Chondrocyte (in vitro differentiated cells): ENCODE data around the gene EPS8L2. TPM values are rescaled to one million over a fixed set of nuclear protein-coding genes. Genes with fewer than 3 reads are reported as not detected.

ENCODE experiments used
- DNase-seq: peaks from one replicate; pipeline ENCODE4 v3.0.0; 2021; ENCODE audit warnings: mixed read lengths, low spot score
- H3K27ac Mint-ChIP-seq: one replicate; pipeline ENCODE4 v1.8.0; 2021; ENCODE audit warnings: mild to moderate bottlenecking, moderate library complexity, mixed read lengths; ENCODE audit not compliant: unreplicated experiment
- H3K27me3 Mint-ChIP-seq: 2 replicates; pipeline ENCODE4 v1.8.0; 2021; ENCODE audit warnings: low read depth, mixed read lengths
- H3K36me3 Mint-ChIP-seq: 2 replicates; pipeline ENCODE4 v1.8.0; 2021; ENCODE audit warnings: low read depth, mixed read lengths
- H3K4me1 Mint-ChIP-seq: 2 replicates; pipeline ENCODE4 v1.8.0; 2021; ENCODE audit warnings: low read depth, mild to moderate bottlenecking, mixed read lengths
- H3K4me3 Mint-ChIP-seq: one replicate; pipeline ENCODE4 v1.8.0; 2021; ENCODE audit warnings: mild to moderate bottlenecking, moderate library complexity, mixed read lengths; ENCODE audit not compliant: unreplicated experiment
- H3K9me3 Mint-ChIP-seq: 2 replicates; pipeline ENCODE4 v1.8.0; 2021; ENCODE audit warnings: low read depth, mixed read lengths
- CTCF ChIP-seq: fragments of 200-600 bp; sonication (generic); IDR thresholded peaks from 2 replicates; pipeline ENCODE4 v1.5.0; 2021; ENCODE audit warnings: antibody characterized with exemption, mild to moderate bottlenecking, moderate library complexity
- total RNA-seq: library from RNA; stranded (reverse); gene quantifications from 3 replicates; pipeline ENCODE4 v1.2.1, GENCODE V29; 2021

EPS8L2 gene
- total RNA-seq, 1 donor from 2014 or later, result 51.6 TPM

- no peak for DNase-seq
- no peaks in the 10 kb centered on the region for H3K9me3 Mint-ChIP-seq
- peaks cover 3% of the 10 kb centered on the region for H3K36me3 Mint-ChIP-seq
- H3K4me3 Mint-ChIP-seq, result no peak overlapping the region
- H3K27ac Mint-ChIP-seq, result no peak overlapping the region
- peaks cover 10% of the 10 kb centered on the region for H3K4me1 Mint-ChIP-seq
- no peaks in the 10 kb centered on the region for H3K27me3 Mint-ChIP-seq
- TF ChIP-seq CTCF, result no peak
Measured at GRCh38 chr11:726278-727220, 20.5 kb downstream of the EPS8L2 start.

DNA sequence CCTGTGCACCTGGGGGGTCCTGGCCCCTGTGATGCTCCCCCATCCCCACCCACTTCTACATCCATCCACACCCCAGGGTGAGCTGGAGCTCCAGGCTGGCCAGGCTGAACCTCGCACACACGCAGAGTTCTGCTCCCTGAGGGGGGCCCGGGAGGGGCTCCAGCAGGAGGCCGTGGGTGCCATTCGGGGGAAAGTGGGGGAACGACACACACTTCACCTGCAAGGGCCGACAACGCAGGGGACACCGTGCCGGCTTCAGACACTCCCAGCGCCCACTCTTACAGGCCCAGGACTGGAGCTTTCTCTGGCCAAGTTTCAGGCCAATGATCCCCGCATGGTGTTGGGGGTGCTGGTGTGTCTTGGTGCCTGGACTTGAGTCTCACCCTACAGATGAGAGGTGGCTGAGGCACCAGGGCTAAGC is 21.3 kb downstream of the EPS8L2 start:
- DNase-seq, result no peak
- Mint-ChIP-seq H3K36me3 (peaks cover 3% of the 10 kb centered on the region), H3K9me3 (no peaks in the 10 kb centered on the region), H3K27me3 (no peaks in the 10 kb centered on the region), H3K27ac (peak overlapping the region; percentile 57), H3K4me1 (peaks cover 10% of the 10 kb centered on the region), H3K4me3 (no peak overlapping the region)
- no peak for TF ChIP-seq CTCF

DNA sequence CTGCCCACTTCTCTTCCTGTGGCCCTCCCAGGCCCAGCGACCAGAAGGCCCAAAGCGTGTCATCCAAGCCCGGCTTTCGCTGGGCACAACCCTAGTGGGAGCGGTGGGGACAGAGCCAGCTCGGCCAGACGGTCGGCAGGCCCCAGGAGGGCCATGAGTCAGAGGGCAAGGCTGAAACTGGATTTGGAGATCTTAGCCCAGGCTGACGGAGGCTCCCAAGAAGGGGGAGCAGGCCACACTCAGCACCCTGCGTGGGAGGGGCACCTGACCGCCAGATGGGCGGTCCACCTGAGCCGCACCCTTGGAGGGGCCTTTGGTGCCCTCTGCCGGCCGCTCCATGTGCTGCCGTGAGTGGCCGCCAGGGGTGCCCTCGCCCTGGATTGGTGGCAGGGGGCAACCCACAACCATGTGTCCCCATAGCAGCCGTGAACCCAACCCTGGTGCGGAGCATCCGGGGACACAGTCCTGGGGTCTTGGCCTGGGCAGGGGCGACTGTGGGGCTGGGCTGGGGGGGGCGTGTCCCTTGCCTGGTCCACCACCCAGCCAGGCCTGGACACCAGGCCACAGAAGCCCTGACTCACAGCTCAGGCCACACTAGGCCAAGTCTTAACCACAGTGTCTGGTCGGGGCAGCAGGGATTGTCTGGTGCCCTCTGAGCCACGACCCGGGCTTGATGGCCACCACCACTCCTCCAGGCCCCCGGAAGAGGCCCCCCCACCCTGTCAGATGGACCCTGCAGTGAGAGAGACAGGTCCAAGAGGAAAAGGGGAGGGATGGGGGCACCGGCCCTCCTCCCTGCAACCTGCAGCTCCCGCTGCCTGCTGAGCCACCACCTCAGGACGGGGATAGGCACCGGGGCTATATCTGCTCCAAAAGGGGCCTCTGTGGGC is 22.1 kb downstream of the EPS8L2 start:
- Mint-ChIP-seq H3K4me1 (peaks cover 9% of the 10 kb centered on the region), H3K36me3 (peaks cover 3% of the 10 kb centered on the region), H3K27me3 (no peaks in the 10 kb centered on the region), H3K9me3 (no peaks in the 10 kb centered on the region), H3K4me3 (no peak overlapping the region), H3K27ac (peak overlapping the region; percentile 57)
- peak; percentile 88 for DNase-seq
- TF ChIP-seq CTCF, result peak; percentile 100

- no peak for TF ChIP-seq CTCF
- Mint-ChIP-seq H3K4me3 (no peak overlapping the region), H3K36me3 (peaks cover 2% of the 10 kb centered on the region), H3K9me3 (no peaks in the 10 kb centered on the region), H3K27me3 (no peaks in the 10 kb centered on the region), H3K27ac (no peak overlapping the region), H3K4me1 (peaks cover 8% of the 10 kb centered on the region)
- no peak for DNase-seq
Measured at GRCh38 chr11:728901-729491, 23.0 kb downstream of the EPS8L2 start.
